Stimulated activated CD4-positive, alpha-beta T cell treated with anti-CD3 and anti-CD28 coated beads, TNF-alpha, amount 100 ng/mL, for 1 hour (primary cell): ENCODE data around the gene CCDC179.

Experiments used
- DNase-seq, 3 donors: peaks; one replicate each; pipeline ENCODE4 v3.0.0-alpha.2; 2020; ENCODE audit warnings: low read depth in 3 of 3, low spot score in 1 of 3

The CCDC179 gene

DNA sequence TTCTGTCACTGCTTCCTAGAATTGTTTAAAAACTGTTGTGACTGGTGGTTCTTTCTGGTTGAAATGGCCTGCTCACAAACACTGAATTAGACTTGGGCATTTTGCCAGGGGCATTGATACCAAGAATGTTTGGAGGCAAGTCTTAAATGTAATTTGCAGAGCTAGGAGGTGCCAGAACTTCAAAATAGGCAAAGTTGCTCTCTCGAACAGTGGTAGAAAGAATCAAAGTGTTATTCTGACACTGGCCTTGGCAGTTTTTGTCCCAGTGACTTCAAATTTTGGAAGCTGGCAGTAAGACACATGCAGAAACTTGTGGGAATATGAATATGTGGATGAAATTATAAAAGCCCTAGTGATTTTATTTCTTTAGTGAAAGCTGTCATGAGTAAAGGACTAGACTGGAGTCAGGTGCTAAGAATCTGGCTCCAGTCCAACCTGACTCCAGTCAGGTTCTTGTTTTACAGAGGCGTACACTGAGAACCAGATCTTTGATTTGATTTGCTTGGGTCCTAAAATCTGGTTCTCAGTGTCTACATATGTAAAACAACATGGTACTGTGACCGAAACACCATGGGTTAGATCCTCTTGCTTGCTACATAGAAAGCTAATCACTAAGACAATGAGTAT, 51.6 kb downstream of the CCDC179 start:
- DNase-seq = no peak

GRCh38 chr11:22807855-22808570, 52.3 kb downstream of the CCDC179 start:
- DNase-seq = no peak

GRCh38 chr11:22807391-22807790, 52.9 kb downstream of the CCDC179 start:
- no peak for DNase-seq

DNA sequence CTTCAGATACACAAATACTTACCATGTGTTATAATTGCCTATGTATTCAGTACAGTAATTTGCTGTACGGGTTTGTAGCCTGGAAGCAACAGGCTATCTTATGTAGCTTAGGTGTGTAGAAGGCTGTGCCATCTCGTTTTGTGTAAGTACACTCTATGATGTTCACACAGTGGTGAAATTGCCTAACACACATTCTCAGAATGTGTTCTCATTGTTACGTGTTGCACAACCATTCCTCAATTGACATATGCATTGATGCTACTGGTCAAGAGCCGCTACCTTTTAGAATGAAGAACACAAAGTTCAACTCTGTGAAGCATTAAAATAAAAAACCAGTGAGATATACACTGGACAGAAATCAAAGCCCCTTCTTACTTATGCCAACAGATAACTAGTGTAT, 57.4 kb downstream of the CCDC179 start:
- no peak for DNase-seq

GRCh38 chr11:22800482-22800881, 59.8 kb downstream of the CCDC179 start:
- no peak for DNase-seq

DNA sequence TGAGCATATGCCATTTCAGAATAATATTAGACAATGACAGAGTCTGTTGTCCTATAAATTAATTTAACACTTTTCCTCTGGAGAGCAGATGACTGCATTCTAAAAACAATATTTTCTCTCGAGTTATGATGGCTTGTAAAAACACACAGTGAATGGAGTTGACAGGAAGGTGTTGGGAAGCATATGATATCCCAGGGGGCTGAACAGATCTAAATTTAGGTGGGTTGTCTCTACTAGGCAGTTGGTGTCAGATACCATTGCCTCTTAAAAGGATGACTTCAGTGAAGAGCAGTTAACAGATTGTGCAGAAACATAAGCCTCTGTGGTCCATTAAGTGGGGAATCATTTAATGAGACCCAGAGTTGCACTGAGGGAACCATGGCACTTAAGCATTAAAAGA, 61.4 kb downstream of the CCDC179 start:
- no peak for DNase-seq

- no peak for DNase-seq
Observed at GRCh38 chr11:22797047-22797446, 63.2 kb downstream of the CCDC179 start.
